Karpas-422 (cell line): ENCODE data around the gene UPK3A. TPM values are rescaled to one million over a fixed set of nuclear protein-coding genes. Genes with fewer than 3 reads are reported as not detected.
"Not testable (repeated sequence)": the region's sequence is repeated elsewhere in the genome, so short reads cannot be mapped to it uniquely, and the experiment has no call there.

Source experiments
- DNase-seq: peaks from one replicate; pipeline ENCODE4 v3.0.0-alpha.2; 2015
- H2AFZ ChIP-seq: fragments of 200-600 bp; sonication (generic); 2 replicates; pipeline ENCODE4 v1.6.1; 2014; ENCODE audit warnings: antibody characterized with exemption, low read length, mixed read lengths
- H3K27ac ChIP-seq: fragments of 200-600 bp; sonication (generic); 2 replicates; pipeline ENCODE4 v1.5.1; 2014; ENCODE audit warnings: mild to moderate bottlenecking, low read length, moderate library complexity
- H3K27me3 ChIP-seq: fragments of 200-600 bp; sonication (generic); 2 replicates; pipeline ENCODE4 v1.6.1; 2014; ENCODE audit warnings: low read length, mixed read lengths
- H3K36me3 ChIP-seq: fragments of 200-600 bp; sonication (generic); 2 replicates; pipeline ENCODE4 v1.6.1; 2014; ENCODE audit warnings: low read length, mixed read lengths; ENCODE audit not compliant: insufficient read depth
- H3K4me1 ChIP-seq: fragments of 200-600 bp; sonication (generic); 2 replicates; pipeline ENCODE4 v1.6.1; 2014; ENCODE audit warnings: mild to moderate bottlenecking, low read length, mixed read lengths
- H3K4me2 ChIP-seq: fragments of 200-600 bp; sonication (generic); 2 replicates; pipeline ENCODE4 v1.6.1; 2014; ENCODE audit warnings: low read length, low read depth, mild to moderate bottlenecking; ENCODE audit not compliant: poor library complexity, severe bottlenecking
- H3K4me3 ChIP-seq: fragments of 200-600 bp; sonication (generic); 2 replicates; pipeline ENCODE4 v1.5.1; 2014; ENCODE audit warnings: mild to moderate bottlenecking, antibody characterized with exemption, low read length, mixed read lengths
- H3K79me2 ChIP-seq: fragments of 200-600 bp; sonication (generic); 2 replicates; pipeline ENCODE4 v1.6.1; 2014; ENCODE audit warnings: mild to moderate bottlenecking, low read length, mixed read lengths
- H3K9ac ChIP-seq: fragments of 200-600 bp; sonication (generic); 2 replicates; pipeline ENCODE4 v1.6.0; 2014; ENCODE audit warnings: low read length
- H3K9me2 ChIP-seq: fragments of 200-600 bp; sonication (generic), shearing (Covaris generic); replicated peaks from 2 replicates; pipeline ENCODE4 v1.6.0; 2014; ENCODE audit warnings: mild to moderate bottlenecking, low read length, moderate library complexity; ENCODE audit not compliant: insufficient read depth
- H3K9me3 ChIP-seq: fragments of 300-700, 200-600 bp; sonication (generic); 2 replicates; pipeline ENCODE4 v1.6.1; 2014; ENCODE audit warnings: low read length, mixed read lengths
- H4K20me1 ChIP-seq: fragments of 200-600 bp; sonication (generic); 2 replicates; pipeline ENCODE4 v1.6.1; 2014; ENCODE audit warnings: mild to moderate bottlenecking, antibody characterized with exemption, low read length, low read depth; ENCODE audit not compliant: insufficient read depth
- total RNA-seq: library from RNA; depleted of rRNA; stranded (reverse); fragments of >200 nt; shearing (Covaris generic); gene quantifications from 2 replicates; pipeline ENCODE4 v1.2.3, GENCODE V29; 2014; ENCODE audit warnings: low replicate concordance

UPK3A gene
- total RNA-seq, 1 experiment from 2014 or later = not detected

DNA sequence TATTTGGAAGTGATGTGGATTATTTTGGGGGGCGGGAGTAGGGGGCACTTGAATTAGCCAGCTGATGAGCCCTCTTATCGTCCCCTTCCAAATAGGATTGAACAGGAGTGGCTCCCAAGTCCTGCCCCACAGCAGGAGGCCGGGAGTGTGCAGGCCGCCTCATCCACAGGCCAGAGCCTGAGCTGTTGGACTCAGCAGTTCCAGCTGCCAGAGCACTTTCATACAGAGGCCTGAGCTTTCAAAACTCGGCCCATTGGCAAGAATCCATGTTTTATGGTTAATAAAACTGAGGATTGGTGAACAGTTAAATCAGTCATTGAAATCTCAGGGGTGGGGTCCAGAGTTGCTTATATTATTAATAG is 34.6 kb downstream of the UPK3A start:
- Histone ChIP-seq H3K36me3 (peaks cover 6% of the 10 kb centered on the region; the same call in 1 of the 2 replicates), H3K4me2 (no peak overlapping the region), H3K9me2 (no peaks in the 10 kb centered on the region), H3K4me1 (peaks cover 15% of the 10 kb centered on the region), H4K20me1 (no peaks in the 10 kb centered on the region), H3K27ac (no peak overlapping the region), H3K79me2 (peaks cover 83% of the 10 kb centered on the region), H3K9me3 (no peaks in the 10 kb centered on the region), H3K4me3 (no peak overlapping the region), H3K27me3 (no peaks in the 10 kb centered on the region), H2AFZ (no peak overlapping the region), H3K9ac (no peak overlapping the region)
- DNase-seq = no peak

DNA sequence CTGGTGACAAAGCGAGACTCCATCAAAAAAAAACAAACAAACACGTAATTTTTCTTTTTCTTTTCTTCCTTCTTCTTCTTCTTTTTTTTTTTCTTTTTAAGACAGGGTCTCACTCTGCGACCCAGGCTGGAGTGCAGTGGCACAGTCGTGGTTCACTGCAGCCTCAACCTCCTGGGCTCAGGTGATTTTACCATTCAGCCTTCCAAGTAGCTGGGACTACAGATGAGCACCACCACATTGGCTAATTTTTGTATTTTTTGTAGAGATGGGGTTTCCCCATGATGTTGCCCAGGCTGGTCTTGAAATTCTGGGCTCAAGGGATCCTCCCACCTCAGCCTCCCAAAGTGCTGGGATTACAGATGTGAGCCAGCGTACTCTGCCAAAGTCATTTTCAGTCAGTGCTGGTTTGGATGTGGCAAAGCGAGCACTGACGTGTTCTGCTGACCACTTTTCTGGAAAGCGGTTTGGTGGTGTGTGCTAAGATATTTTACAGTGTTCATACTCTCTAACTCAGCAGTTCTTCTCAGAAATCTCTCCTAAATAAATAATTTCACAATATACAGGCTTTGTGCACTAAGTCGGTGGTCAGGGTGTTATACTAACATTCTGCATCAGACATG is 35.7 kb downstream of the UPK3A start:
- Histone ChIP-seq H3K4me2 (no peak overlapping the region), H3K9me3 (no peaks in the 10 kb centered on the region), H3K36me3 (peaks cover 6% of the 10 kb centered on the region; the same call in 1 of the 2 replicates), H3K4me3 (no peak overlapping the region), H3K9ac (no peak overlapping the region), H3K27me3 (no peaks in the 10 kb centered on the region), H2AFZ (no peak overlapping the region), H3K79me2 (peaks cover 71% of the 10 kb centered on the region), H3K4me1 (peaks cover 14% of the 10 kb centered on the region), H4K20me1 (no peaks in the 10 kb centered on the region), H3K9me2 (no peaks in the 10 kb centered on the region), H3K27ac (no peak overlapping the region)
- DNase-seq = no peak

DNA sequence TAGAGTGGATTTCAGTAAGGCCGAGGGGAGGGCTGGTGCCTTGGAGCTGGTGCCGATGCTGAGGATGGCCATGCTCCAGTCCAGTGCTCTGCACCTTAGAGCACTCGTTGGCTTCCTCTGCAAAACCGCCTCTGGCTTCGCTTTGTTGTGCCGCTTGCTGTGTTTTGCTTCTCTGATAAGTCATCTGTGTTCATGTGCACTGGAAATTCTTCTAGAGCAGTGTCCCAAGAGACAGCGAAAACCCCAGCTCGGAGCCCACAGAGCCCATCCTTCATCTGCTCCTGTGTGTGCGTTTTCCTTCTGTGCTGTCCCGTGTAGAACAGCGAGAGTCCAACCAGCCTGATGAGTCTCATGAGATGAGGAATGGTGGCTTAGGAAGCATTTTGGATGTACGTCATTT is 37.1 kb downstream of the UPK3A start:
- no peaks in the 10 kb centered on the region for H3K9me3 ChIP-seq
- no peak overlapping the region for H3K9ac ChIP-seq
- no peak overlapping the region for H3K4me3 ChIP-seq
- H3K27ac ChIP-seq = no peak overlapping the region
- H3K27me3 ChIP-seq = no peaks in the 10 kb centered on the region
- H3K4me2 ChIP-seq = no peak overlapping the region
- no peak overlapping the region for H2AFZ ChIP-seq
- H3K79me2 ChIP-seq = peaks cover 58% of the 10 kb centered on the region
- peaks cover 6% of the 10 kb centered on the region; the same call in 1 of the 2 replicates for H3K36me3 ChIP-seq
- H3K9me2 ChIP-seq = no peaks in the 10 kb centered on the region
- H4K20me1 ChIP-seq = no peaks in the 10 kb centered on the region
- H3K4me1 ChIP-seq = peaks cover 14% of the 10 kb centered on the region
- no peak for DNase-seq

DNA sequence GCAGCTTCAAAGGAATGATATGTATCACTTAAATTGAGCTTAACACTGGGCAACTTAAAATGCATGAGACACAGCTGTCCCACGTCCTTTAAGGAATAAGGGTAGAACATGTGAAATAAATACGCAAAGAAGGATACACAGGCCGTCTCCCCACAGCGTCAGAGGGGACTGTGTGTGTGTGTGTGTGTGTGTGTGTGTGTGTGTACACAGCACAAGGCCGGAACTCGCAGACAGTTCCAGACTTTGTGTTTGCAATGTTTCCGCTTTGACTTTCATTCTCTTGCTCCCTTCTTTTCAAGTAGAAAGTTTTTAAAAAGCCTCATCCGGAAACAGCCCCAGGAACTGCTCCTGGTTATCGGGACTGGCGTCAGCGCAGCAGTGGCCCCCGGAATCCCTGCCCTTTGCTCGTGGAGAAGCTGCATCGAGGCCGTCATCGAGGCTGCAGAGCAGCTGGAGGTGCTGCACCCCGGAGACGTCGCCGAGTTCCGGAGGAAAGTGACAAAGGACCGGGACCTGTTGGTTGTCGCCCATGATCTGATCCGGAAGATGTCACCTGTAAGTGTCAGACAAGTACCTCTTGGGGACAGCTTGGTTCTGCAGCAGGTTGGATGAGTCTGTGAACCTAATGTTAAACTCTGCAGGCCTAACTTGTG is 38.2 kb downstream of the UPK3A start:
- Histone ChIP-seq H3K9me2 (no peaks in the 10 kb centered on the region), H2AFZ (no peak overlapping the region), H3K79me2 (peaks cover 46% of the 10 kb centered on the region), H3K9me3 (no peaks in the 10 kb centered on the region), H3K4me3 (no peak overlapping the region), H3K27me3 (no peaks in the 10 kb centered on the region), H3K9ac (no peak overlapping the region), H3K27ac (no peak overlapping the region), H3K36me3 (peaks cover 6% of the 10 kb centered on the region; the same call in 1 of the 2 replicates), H3K4me2 (no peak overlapping the region), H4K20me1 (no peaks in the 10 kb centered on the region), H3K4me1 (peaks cover 8% of the 10 kb centered on the region)
- no peak for DNase-seq

DNA sequence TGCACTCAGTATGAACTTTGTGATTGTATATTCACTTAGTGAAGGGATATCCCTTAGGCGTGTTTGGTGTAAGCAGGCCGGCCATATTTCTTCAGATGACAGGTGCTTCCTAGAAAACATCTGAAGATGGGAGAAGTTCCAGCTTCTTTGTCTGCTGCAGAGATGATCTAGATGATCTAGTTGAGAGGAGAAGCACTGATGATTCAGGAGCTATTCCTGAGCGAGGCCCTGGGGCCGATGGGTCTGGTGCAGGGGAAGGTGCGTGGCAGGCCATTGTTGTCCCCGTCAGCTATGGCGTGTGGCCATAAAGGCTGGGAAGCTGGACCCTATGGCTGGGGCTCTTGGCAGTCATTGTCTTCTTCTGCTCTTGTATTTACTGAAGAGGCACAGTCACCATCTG is 38.9 kb downstream of the UPK3A start:
- DNase-seq = no peak
- H3K9ac ChIP-seq = no peak overlapping the region
- no peaks in the 10 kb centered on the region for H3K9me3 ChIP-seq
- H3K79me2 ChIP-seq = peaks cover 40% of the 10 kb centered on the region
- no peaks in the 10 kb centered on the region for H4K20me1 ChIP-seq
- no peak overlapping the region for H2AFZ ChIP-seq
- H3K27me3 ChIP-seq = no peaks in the 10 kb centered on the region
- H3K27ac ChIP-seq = no peak overlapping the region
- no peak overlapping the region for H3K4me3 ChIP-seq
- H3K36me3 ChIP-seq = peaks cover 6% of the 10 kb centered on the region; the same call in 1 of the 2 replicates
- H3K4me2 ChIP-seq = no peak overlapping the region
- H3K9me2 ChIP-seq = no peaks in the 10 kb centered on the region
- peaks cover 1% of the 10 kb centered on the region for H3K4me1 ChIP-seq

DNA sequence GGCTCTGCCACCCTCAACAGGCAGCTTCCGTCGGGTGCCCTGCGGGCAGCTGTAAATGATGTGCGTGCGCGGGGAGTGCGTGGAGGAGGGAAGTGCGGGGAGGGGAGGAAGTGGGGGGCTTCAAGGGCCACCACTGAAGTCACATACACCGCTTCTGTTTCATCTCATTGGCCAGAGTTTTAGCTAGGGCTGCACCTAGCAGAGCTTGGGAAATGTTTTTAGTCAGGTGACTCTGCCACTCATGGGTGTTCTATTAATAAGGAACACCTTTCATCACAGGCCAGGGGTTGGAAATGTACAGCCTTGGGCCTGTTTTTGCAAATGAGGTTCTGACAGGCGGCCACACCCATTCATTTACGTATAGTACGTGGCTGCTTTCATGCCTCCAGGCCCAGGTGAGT is 39.6 kb downstream of the UPK3A start:
- H4K20me1 ChIP-seq = no peaks in the 10 kb centered on the region
- no peaks in the 10 kb centered on the region for H3K9me2 ChIP-seq
- no peaks in the 10 kb centered on the region for H3K27me3 ChIP-seq
- peaks cover 33% of the 10 kb centered on the region for H3K79me2 ChIP-seq
- no peak overlapping the region for H3K27ac ChIP-seq
- no peak overlapping the region for H3K4me3 ChIP-seq
- H2AFZ ChIP-seq = no peak overlapping the region
- no peaks in the 10 kb centered on the region for H3K9me3 ChIP-seq
- no peaks in the 10 kb centered on the region for H3K4me1 ChIP-seq
- H3K36me3 ChIP-seq = peaks cover 9% of the 10 kb centered on the region; the same call in 1 of the 2 replicates
- no peak overlapping the region for H3K9ac ChIP-seq
- DNase-seq = no peak
- H3K4me2 ChIP-seq = no peak overlapping the region

DNA sequence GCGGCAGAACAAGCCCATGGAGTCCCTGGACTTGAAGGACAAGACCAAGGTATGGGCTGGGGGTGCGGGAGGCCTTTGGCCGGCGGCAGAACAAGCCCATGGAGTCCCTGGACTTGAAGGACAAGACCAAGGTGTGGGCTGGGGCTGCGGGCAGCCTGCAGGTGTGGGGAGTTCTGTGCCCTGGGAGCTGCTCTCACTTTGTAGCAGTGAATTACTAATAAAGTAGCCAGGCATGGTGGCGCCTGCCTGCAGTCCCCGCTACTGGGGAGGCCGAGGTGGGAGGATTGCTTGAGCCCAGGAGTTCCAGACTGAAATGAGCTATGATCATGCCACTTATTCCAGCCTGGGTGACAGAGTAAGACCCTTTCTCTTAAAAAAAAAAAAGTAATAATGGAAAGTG is 43.5 kb downstream of the UPK3A start:
- H3K4me3 ChIP-seq = not testable (repeated sequence)

DNA sequence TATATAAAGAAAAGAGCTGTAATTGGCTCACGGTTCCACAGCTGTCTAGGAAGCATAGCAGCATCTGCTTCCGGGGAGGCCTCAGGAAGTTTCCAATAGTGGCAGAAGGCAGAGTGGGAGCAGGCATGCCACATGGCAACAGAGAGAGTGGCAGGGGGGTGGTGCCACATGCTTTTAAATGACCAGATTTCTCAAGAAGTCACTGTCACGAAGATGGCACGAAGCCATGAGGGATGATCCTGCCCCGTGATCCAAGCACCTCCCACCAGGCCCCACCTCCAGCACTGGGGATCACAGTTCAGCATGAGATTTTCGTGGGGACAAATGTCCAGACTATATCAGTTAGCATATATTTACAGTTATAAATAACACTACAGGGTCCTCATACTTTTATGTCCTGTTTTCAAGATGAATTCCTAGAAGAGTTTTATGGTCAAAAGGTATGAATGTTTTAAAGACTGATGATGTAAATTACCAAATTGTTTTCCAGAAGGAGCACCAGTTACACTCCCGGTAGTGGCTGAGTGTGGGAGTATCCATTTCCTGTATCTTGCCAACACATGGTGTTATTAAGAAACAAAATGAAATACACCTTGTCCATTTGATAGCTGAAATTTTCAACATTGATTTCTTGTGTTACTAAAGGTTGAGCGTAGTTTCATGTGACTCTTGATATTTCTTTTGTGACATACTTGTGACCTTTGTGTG is 44.2 kb downstream of the UPK3A start:
- H3K9me2 ChIP-seq = no peaks in the 10 kb centered on the region
- H3K9ac ChIP-seq = no peak overlapping the region
- H3K27me3 ChIP-seq = no peaks in the 10 kb centered on the region
- no peaks in the 10 kb centered on the region for H3K4me1 ChIP-seq
- 0 out of 2 replicates have a peak, but pooled peaks cover 14% of the 10 kb centered on the region for H3K36me3 ChIP-seq
- no peaks in the 10 kb centered on the region for H3K79me2 ChIP-seq
- H3K4me3 ChIP-seq = no peak overlapping the region
- no peak overlapping the region for H2AFZ ChIP-seq
- no peaks in the 10 kb centered on the region for H3K9me3 ChIP-seq
- H4K20me1 ChIP-seq = no peaks in the 10 kb centered on the region
- no peak overlapping the region for H3K4me2 ChIP-seq
- DNase-seq = no peak
- H3K27ac ChIP-seq = no peak overlapping the region

More for the DNA sequence above, 43.5 kb downstream of the UPK3A start:
- H3K27ac ChIP-seq, H3K9me3 ChIP-seq, H3K27me3 ChIP-seq, DNase-seq, H3K4me2 ChIP-seq, H4K20me1 ChIP-seq, H3K9me2 ChIP-seq, H3K4me1 ChIP-seq, H3K79me2 ChIP-seq, H2AFZ ChIP-seq, H3K9ac ChIP-seq: not testable (repeated sequence)
- H3K36me3 ChIP-seq = 0 out of 2 replicates have a peak, but pooled peaks cover 14% of the 10 kb centered on the region
